ENCODE results near the gene FAM20B.

GRCh38 chr1:179058487-179059483 lies 33.1 kb downstream of the FAM20B start:
- TF ChIP-seq CTCF (conservative IDR thresholded peaks at IDR 0.05; ENCODE audit: low read length) = no peak
- TF ChIP-seq EZH2phosphoT487 (IDR thresholded peaks at IDR 0.05; ENCODE audit: borderline replicate concordance) = no peak
